Psoas muscle (tissue), 8 donors: ENCODE data around the gene GRIN2A. TPM values are rescaled to one million over a fixed set of nuclear protein-coding genes. Genes with fewer than 3 reads are reported as not detected.

ENCODE experiments used
- ATAC-seq, 4 donors: fragments of 200-7000 bp; cut with Tn5 transposase; one replicate each; pipeline ENCODE4 v1.9.1; 2020; ENCODE audit warnings: moderate library complexity in 3 of 4, mild to moderate bottlenecking in 2 of 4
- DNase-seq, 2 donors: peaks; one replicate each; pipeline ENCODE4 v3.0.0-alpha.2; 2020
- H3K27ac ChIP-seq: fragments of 200-600 bp; one replicate; pipeline ENCODE4 v1.8.0; 2022
- H3K27me3 ChIP-seq, 3 donors: fragments of 200-600 bp in 1 of 3; one replicate each; pipeline versions ENCODE4 v1.6.1 to v1.8.0; 2013 to 2022; ENCODE audit warnings: low read length in 2 of 3, mild to moderate bottlenecking in 2 of 3, moderate library complexity in 1 of 3; ENCODE audit not compliant: insufficient read depth in 3 of 3
- H3K36me3 ChIP-seq, 2 donors: fragments of 200-600 bp in 1 of 2; one replicate each; pipeline versions ENCODE4 v1.6.1 to v1.8.0; 2013 to 2022; ENCODE audit warnings: low read depth in 1 of 2, mild to moderate bottlenecking in 1 of 2, moderate library complexity in 1 of 2; ENCODE audit not compliant: insufficient read depth in 1 of 2
- H3K4me1 ChIP-seq: fragments of 200-600 bp; one replicate; pipeline ENCODE4 v1.8.0; 2022
- H3K4me3 ChIP-seq: fragments of 200-600 bp; one replicate; pipeline ENCODE4 v1.8.0; 2022; ENCODE audit warnings: mild to moderate bottlenecking
- H3K9me3 ChIP-seq: fragments of 200-600 bp; one replicate; pipeline ENCODE4 v1.8.0; 2022
- WGBS, 3 donors: extraction: QIAGEN DNeasy Blood & Tissue Kit; methylation state at CpG; one replicate each; pipeline versions ENCODE4 v1.1.6 to v1.1.7; 2013; 5-methylcytosine and 5-hydroxymethylcytosine counted together
- intact Hi-C, 2 donors: fragments of 100-400 bp; cut with DNase I; formaldehyde crosslinking; loops; one replicate each; pipeline versions ENCODE4 v1.11.0 to v1.14.2; 2022
- polyA plus RNA-seq, 3 donors: library from polyadenylated mRNA; stranded (reverse); fragments of 200-250 nt; gene quantifications; one replicate each; pipeline ENCODE4 v1.2.3, GENCODE V29; 2013
- total RNA-seq, 4 donors: library from RNA; stranded (reverse); fragmentation: NEBNext Ultra II Directional in 2 of 4; extraction: Animal tissue kit (Norgen Biotek cat#: 25700) in 2 of 4; gene quantifications; one replicate each; pipeline versions ENCODE4 v1.2.1 to v1.2.4, GENCODE V29; 2021 to 2023
- TF ChIP-seq, protein P1 (sequence below): fragments of 200-600 bp; IDR thresholded peaks from one replicate; pipeline ENCODE4 v1.8.0; 2022; ENCODE audit warnings: antibody characterized with exemption
- donor health status: healthy with polysubstance abuse.
- donor health status: DM: no; HTN: no; CAD: no; lungs with moderate emphysema.
- donor health status: Bipolar disorder and iron deficiency.
- donor health status: healthy.
- donor health status: DM: yes; HTN: yes; CAD: no.
- donor health status: DM: no; HTN: no; CAD: no.
- donor health status: DM: no; HTN: no; CAD: no.
- donor health status: DM: yes; HTN: yes; CAD: no.

GRIN2A gene
- total and polyA plus RNA-seq, 7 donors: 0.01 to 0.62 (median 0.17) TPM; not detected in 2

- Histone ChIP-seq H3K4me3 (no peak overlapping the region), H3K27ac (no peak overlapping the region), H3K27me3 (no peaks in the 10 kb centered on the region), H3K4me1 (no peaks in the 10 kb centered on the region), H3K9me3 (no peaks in the 10 kb centered on the region), H3K36me3 (no peaks in the 10 kb centered on the region)
- 55 to 63% (median 62%) methylated on average over 5 of the region's 5 CpGs for WGBS, 3 donors
- intact Hi-C loops: no loop called here
- no peak for ATAC-seq
- no peak for DNase-seq
- TF ChIP-seq, protein P1, sequence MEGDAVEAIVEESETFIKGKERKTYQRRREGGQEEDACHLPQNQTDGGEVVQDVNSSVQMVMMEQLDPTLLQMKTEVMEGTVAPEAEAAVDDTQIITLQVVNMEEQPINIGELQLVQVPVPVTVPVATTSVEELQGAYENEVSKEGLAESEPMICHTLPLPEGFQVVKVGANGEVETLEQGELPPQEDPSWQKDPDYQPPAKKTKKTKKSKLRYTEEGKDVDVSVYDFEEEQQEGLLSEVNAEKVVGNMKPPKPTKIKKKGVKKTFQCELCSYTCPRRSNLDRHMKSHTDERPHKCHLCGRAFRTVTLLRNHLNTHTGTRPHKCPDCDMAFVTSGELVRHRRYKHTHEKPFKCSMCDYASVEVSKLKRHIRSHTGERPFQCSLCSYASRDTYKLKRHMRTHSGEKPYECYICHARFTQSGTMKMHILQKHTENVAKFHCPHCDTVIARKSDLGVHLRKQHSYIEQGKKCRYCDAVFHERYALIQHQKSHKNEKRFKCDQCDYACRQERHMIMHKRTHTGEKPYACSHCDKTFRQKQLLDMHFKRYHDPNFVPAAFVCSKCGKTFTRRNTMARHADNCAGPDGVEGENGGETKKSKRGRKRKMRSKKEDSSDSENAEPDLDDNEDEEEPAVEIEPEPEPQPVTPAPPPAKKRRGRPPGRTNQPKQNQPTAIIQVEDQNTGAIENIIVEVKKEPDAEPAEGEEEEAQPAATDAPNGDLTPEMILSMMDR: no peak
Measured at GRCh38 chr16:10138881-10139280, 43.3 kb downstream of the GRIN2A start.

GRCh38 chr16:10137341-10137740, 44.9 kb downstream of the GRIN2A start:
- TF ChIP-seq, protein P1: no peak
- intact Hi-C loops: no loop called here
- no peaks in the 10 kb centered on the region for H3K9me3 ChIP-seq
- no peaks in the 10 kb centered on the region for H3K36me3 ChIP-seq
- no peaks in the 10 kb centered on the region for H3K4me1 ChIP-seq
- 81 to 90% (median 88%) methylated on average over 5 of the region's 5 CpGs for WGBS, 3 donors
- H3K27ac ChIP-seq: no peak overlapping the region
- no peak overlapping the region for H3K4me3 ChIP-seq
- ATAC-seq (no peak), DNase-seq (no peak)
- H3K27me3 ChIP-seq: no peaks in the 10 kb centered on the region

DNA sequence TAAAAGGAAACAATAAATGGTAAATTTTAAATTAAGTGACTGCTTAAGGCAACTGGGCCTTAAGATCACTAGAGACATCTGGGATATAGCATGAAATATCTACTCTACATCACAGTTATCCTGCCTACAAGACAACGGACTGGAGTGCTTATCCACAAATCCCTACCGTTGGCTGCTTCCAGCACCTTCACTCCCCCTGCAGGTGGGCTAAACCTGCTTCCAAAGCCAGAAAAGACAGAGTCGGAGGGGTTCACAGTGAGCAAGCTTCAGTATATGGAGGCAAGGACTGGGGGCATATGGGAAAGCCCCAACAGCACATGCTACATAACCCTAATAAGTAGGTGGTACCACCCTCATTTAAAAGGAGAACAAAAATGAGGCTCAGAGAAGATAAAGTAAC, 45.3 kb downstream of the GRIN2A start:
- 27 to 33% (median 30%) methylated on average over 3 of the region's 3 CpGs for WGBS, 3 donors
- ATAC-seq: no peak

GRCh38 chr16:10130538-10130937, 51.7 kb downstream of the GRIN2A start:
- no peaks in the 10 kb centered on the region for H3K9me3 ChIP-seq
- TF ChIP-seq, protein P1: no peak
- no peaks in the 10 kb centered on the region for H3K4me1 ChIP-seq
- ATAC-seq: no peak
- H3K36me3 ChIP-seq: no peaks in the 10 kb centered on the region
- DNase-seq: no peak
- 54 to 58% (median 56%) methylated on average over 3 of the region's 3 CpGs for WGBS, 3 donors
- H3K4me3 ChIP-seq: no peak overlapping the region
- intact Hi-C loops: no loop called here
- H3K27me3 ChIP-seq: no peaks in the 10 kb centered on the region
- no peak overlapping the region for H3K27ac ChIP-seq

More for the DNA sequence above, 45.3 kb downstream of the GRIN2A start:
- H3K9me3 ChIP-seq: no peaks in the 10 kb centered on the region
- intact Hi-C loops: no loop called here
- H3K27me3 ChIP-seq: no peaks in the 10 kb centered on the region
- no peaks in the 10 kb centered on the region for H3K36me3 ChIP-seq
- no peak overlapping the region for H3K4me3 ChIP-seq
- no peak for DNase-seq
- H3K27ac ChIP-seq: no peak overlapping the region
- TF ChIP-seq, protein P1: no peak
- no peaks in the 10 kb centered on the region for H3K4me1 ChIP-seq
